Body of pancreas (tissue), 4 donors: ENCODE measurements around the gene SEC62. TPM values are rescaled to one million over a fixed set of nuclear protein-coding genes. Genes with fewer than 3 reads are reported as not detected.

Source experiments
- ATAC-seq: fragments of 150-250 bp; one replicate; pipeline ENCODE4 v1.9.1; 2016
- DNase-seq, 4 donors: peaks; one replicate each; pipeline ENCODE4 v3.0.0-alpha.2; 2019
- H3K27ac ChIP-seq, 4 donors: fragments of 200-600 bp; sonication (generic); 1 replicate in 3 of 4; 2 replicates in 1 of 4; pipeline versions ENCODE4 v1.5.1 to v1.6.1; 2016 to 2019; ENCODE audit warnings: mild to moderate bottlenecking in 1 of 4, mixed read lengths in 1 of 4, moderate library complexity in 1 of 4
- H3K27me3 ChIP-seq, 2 donors: fragments of 200-600 bp; sonication (generic); one replicate each; pipeline ENCODE4 v1.6.0; 2016; ENCODE audit warnings: mild to moderate bottlenecking in 1 of 2
- H3K36me3 ChIP-seq, 2 donors: fragments of 200-600 bp; sonication (generic); replicated peaks in 1 of 2; 2 replicates each; pipeline ENCODE4 v1.5.1; 2016; ENCODE audit warnings: low read depth in 2 of 2; ENCODE audit not compliant: insufficient read depth in 1 of 2
- H3K4me1 ChIP-seq: fragments of 200-600 bp; sonication (generic); one replicate; pipeline ENCODE4 v1.6.0; 2016
- H3K4me3 ChIP-seq, 2 donors: fragments of 200-600 bp; sonication (generic); 1 replicate in 1 of 2; 2 replicates in 1 of 2; pipeline ENCODE4 v1.5.1; 2016 to 2019
- H3K9me3 ChIP-seq, 3 donors: fragments of 200-600 bp; sonication (generic); 1 replicate in 2 of 3; 2 replicates in 1 of 3; pipeline ENCODE4 v1.5.1; 2016
- POLR2A ChIP-seq, 3 donors: fragments of 450-650 bp; IDR thresholded peaks; one replicate each; pipeline ENCODE4 v1.6.1; 2016; ENCODE audit warnings: antibody characterized with exemption in 3 of 3, mild to moderate bottlenecking in 2 of 3
- WGBS, 2 donors: methylation state at CpG; one replicate each; pipeline ENCODE4 v1.1.5; 2017; 5-methylcytosine and 5-hydroxymethylcytosine counted together
- intact Hi-C: fragments of 100-400 bp; cut with DNase I; formaldehyde crosslinking; loops from one replicate; pipeline ENCODE4 v1.15.1; 2023
- total RNA-seq, 2 donors: library from RNA; depleted of rRNA; stranded (reverse); fragments of >200 nt; gene quantifications; one replicate each; pipeline ENCODE4 v1.1.0, GENCODE V29; 2016
- TF ChIP-seq, protein P1 (sequence below), 7 experiments: fragments of 450-650 bp in 4 of 7; fragments of 200-600 bp in 3 of 7; sonication (generic) in 3 of 7; IDR thresholded peaks; one replicate each; pipeline ENCODE4 v1.5.1; 2016 to 2019; ENCODE audit warnings: antibody characterized with exemption in 7 of 7

The SEC62 gene, protein sequence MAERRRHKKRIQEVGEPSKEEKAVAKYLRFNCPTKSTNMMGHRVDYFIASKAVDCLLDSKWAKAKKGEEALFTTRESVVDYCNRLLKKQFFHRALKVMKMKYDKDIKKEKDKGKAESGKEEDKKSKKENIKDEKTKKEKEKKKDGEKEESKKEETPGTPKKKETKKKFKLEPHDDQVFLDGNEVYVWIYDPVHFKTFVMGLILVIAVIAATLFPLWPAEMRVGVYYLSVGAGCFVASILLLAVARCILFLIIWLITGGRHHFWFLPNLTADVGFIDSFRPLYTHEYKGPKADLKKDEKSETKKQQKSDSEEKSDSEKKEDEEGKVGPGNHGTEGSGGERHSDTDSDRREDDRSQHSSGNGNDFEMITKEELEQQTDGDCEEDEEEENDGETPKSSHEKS
- 10 to 100 TPM; 30.9 to 31.0 TPM for total RNA-seq

DNA sequence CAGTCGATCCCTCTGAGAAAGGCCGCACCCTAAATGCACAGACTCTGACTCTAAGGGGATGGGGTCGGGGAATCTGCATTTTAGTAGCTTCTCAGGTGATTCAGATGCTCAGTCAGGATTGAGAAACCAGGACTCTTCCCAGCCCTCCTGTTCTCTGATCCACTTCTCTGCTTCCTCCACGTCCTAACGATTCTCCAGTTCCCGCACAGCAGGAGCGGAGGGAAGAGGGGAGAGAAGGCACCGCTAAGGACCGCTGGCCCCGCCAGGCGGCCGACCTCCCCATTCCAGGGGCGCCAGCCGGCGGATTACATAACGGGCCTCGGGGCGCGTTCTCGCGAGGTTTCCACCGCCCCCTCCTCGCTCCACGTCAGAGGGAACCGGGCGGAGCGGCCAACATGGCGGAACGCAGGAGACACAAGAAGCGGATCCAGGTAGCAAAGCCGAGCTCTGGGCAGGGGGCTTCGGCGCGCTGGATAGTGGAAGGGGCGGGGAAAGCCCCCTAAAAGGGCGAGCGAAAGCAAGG lies at the start of gene SEC62:
TSS of gene SEC62 (plus strand) at position 380 of the 523 bp plus-strand sequence. CDS start at position 396, 16 bp downstream.
- no peaks in the 10 kb centered on the region for H3K27me3 ChIP-seq
- TF ChIP-seq POLR2A (IDR thresholded peaks at IDR 0.05): peak; percentile 67 to 88 (median 82)
- TF ChIP-seq, protein P1, sequence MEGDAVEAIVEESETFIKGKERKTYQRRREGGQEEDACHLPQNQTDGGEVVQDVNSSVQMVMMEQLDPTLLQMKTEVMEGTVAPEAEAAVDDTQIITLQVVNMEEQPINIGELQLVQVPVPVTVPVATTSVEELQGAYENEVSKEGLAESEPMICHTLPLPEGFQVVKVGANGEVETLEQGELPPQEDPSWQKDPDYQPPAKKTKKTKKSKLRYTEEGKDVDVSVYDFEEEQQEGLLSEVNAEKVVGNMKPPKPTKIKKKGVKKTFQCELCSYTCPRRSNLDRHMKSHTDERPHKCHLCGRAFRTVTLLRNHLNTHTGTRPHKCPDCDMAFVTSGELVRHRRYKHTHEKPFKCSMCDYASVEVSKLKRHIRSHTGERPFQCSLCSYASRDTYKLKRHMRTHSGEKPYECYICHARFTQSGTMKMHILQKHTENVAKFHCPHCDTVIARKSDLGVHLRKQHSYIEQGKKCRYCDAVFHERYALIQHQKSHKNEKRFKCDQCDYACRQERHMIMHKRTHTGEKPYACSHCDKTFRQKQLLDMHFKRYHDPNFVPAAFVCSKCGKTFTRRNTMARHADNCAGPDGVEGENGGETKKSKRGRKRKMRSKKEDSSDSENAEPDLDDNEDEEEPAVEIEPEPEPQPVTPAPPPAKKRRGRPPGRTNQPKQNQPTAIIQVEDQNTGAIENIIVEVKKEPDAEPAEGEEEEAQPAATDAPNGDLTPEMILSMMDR (IDR thresholded peaks at IDR 0.05): peak in 5 of 7 experiments; percentile 10 to 65 (median 51)
- peak within 1 kb of the TSS; percentile 53 to 98 for H3K4me3 ChIP-seq
- intact Hi-C loops: no loop called here
- peak; percentile 98 for ATAC-seq
- peak; percentile 94 to 96 (median 94) for DNase-seq
- no peaks in the 10 kb centered on the region for H3K9me3 ChIP-seq
- WGBS, 2 donors: 1% methylated on average over 29 to 31 of the region's 37 CpGs
- H3K27ac ChIP-seq: peak within 1 kb of the TSS; percentile 93 to 99 (median 94)
- peaks cover 46% of the 10 kb centered on the region for H3K4me1 ChIP-seq
- H3K36me3 ChIP-seq: no peaks in the 10 kb centered on the region

DNA sequence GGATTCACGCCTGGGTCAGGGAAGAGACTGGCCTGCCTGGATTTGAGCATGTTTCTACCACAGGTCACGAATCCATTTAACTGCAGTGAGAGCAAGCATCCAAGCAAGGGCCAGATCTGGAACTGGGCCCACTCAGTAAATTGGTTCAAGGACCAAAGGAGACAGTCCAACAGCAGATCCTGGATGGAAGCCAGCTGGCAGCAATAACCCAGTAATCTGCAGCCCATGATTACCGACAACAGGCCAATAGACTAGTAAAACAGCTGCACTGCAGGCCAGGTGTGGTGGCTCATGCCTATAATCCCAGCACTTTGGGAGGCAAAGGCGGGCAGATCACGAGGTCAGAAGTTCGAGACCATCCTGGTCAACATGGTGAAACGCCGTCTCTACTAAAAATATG lies 43.4 kb upstream of the SEC62 start:
- intact Hi-C loops: no loop called here
- no peak overlapping the region for H3K4me3 ChIP-seq
- ATAC-seq: peak; percentile 94
- H3K27me3 ChIP-seq: no peaks in the 10 kb centered on the region
- H3K9me3 ChIP-seq: no peaks in the 10 kb centered on the region
- 22 to 32% methylated on average over 7 of the region's 8 CpGs for WGBS, 2 donors
- H3K4me1 ChIP-seq: no peaks in the 10 kb centered on the region
- no peaks in the 10 kb centered on the region for H3K36me3 ChIP-seq
- H3K27ac ChIP-seq: no peak overlapping the region
- peak; percentile 89 to 96 (median 94) for DNase-seq
- no peak for TF ChIP-seq POLR2A (IDR thresholded peaks at IDR 0.05)
- TF ChIP-seq, protein P1 (IDR thresholded peaks at IDR 0.05): no peak

DNA sequence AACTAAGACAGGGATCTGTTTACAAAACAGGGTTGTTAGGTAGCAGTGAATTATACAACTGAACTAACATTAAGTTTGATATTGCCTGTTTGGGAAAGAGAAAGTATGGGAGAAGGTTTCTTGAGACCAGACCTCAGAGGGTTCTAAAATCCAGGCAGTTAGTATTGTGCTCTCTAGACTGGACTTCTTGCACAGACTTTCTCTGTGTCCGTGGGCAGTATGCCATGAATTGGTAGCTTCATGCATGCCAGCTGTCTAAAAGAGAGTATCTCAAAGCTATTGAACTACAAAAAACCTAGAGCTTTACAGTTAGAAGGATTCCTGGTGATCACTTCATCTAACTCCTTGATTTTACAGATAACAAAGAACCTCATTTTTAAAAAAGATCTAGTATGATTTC lies 42.8 kb upstream of the SEC62 start:
- no peaks in the 10 kb centered on the region for H3K36me3 ChIP-seq
- intact Hi-C loops: no loop called here
- no peak overlapping the region for H3K4me3 ChIP-seq
- no peaks in the 10 kb centered on the region for H3K27me3 ChIP-seq
- H3K4me1 ChIP-seq: no peaks in the 10 kb centered on the region
- ATAC-seq (no peak), DNase-seq (no peak)
- no peaks in the 10 kb centered on the region for H3K9me3 ChIP-seq
- TF ChIP-seq POLR2A (IDR thresholded peaks at IDR 0.05): no peak
- TF ChIP-seq, protein P1 (IDR thresholded peaks at IDR 0.05): no peak
- H3K27ac ChIP-seq: no peak overlapping the region
- 63 to 70% methylated on average over 1 of the region's 1 CpG for WGBS, 2 donors

DNA sequence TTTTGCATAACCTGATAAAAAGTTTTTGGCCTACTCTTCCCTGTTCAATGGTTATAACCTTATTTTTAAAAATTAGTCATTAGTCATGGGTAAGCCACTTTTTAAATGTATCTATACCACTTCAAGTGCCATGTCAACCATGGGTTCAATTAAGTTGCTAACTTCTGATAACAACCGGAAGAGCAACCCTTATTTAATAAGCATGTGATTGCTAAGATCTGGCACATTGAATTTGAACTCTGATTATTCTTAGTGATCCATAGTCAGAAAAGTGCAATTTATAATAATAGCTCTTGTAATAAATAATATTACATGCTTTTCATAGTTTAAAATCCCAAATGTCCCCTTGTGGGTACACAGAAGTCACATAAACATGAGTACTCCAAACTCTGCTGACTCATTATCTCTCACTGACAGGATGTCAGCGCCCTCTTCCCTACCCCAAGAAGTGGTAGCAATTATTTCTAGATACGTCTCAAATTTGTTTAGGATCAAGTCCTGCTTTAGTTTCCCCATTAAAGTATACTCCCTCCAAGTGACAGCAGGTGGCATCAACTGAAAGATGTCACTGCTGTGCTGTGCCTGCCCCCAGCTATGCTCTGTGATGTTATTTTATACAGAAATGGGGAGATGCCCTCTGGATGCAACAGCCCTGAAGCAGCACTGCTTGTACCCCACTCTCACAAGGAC lies 36.6 kb upstream of the SEC62 start:
- H3K27me3 ChIP-seq: no peaks in the 10 kb centered on the region
- TF ChIP-seq, protein P1 (IDR thresholded peaks at IDR 0.05): no peak
- no peak for TF ChIP-seq POLR2A (IDR thresholded peaks at IDR 0.05)
- H3K4me3 ChIP-seq: no peak overlapping the region
- H3K36me3 ChIP-seq: no peaks in the 10 kb centered on the region
- H3K9me3 ChIP-seq: no peaks in the 10 kb centered on the region
- 73 to 76% methylated on average over 3 of the region's 3 CpGs for WGBS, 2 donors
- intact Hi-C loops: no loop called here
- no peak overlapping the region for H3K27ac ChIP-seq
- DNase-seq (no peak), ATAC-seq (no peak)
- no peaks in the 10 kb centered on the region for H3K4me1 ChIP-seq
